Keratinocyte (primary cell): ENCODE results near the gene ADGRL3. TPM values are rescaled to one million over a fixed set of nuclear protein-coding genes. Genes with fewer than 3 reads are reported as not detected.

Source experiments
- DNase-seq: peaks from one replicate; pipeline ENCODE4 v3.0.0-alpha.2; 2011; ENCODE audit warnings: low read depth, missing footprints, low spot score
- FAIRE-seq: peaks from 2 replicates; lab custom pipeline; 2011; peaks lifted over from hg19 to GRCh38; lab: Jason Lieb, UNC
- H2AFZ ChIP-seq: 2 replicates; pipeline ENCODE4 v1.6.0; 2012; ENCODE audit warnings: low read length, control low read depth, inconsistent platforms; ENCODE audit not compliant: control insufficient read depth
- H3K27ac ChIP-seq: 2 replicates; pipeline ENCODE4 v1.5.1; 2011; ENCODE audit warnings: low read length; ENCODE audit not compliant: control insufficient read depth, insufficient read depth
- H3K27me3 ChIP-seq: 3 replicates; pipeline ENCODE4 v1.6.0; 2011; ENCODE audit warnings: low read length; ENCODE audit not compliant: control insufficient read depth, insufficient read depth; ENCODE audit errors: extremely low read depth
- H3K36me3 ChIP-seq, 2 experiments: 2 replicates in 1 of 2; 3 replicates in 1 of 2; pipeline ENCODE4 v1.5.1; 2011; ENCODE audit warnings: low read length in 2 of 2, mild to moderate bottlenecking in 1 of 2; ENCODE audit not compliant: control insufficient read depth in 2 of 2, insufficient read depth in 2 of 2; ENCODE audit errors: extremely low read depth in 1 of 2
- H3K4me1 ChIP-seq: 3 replicates; pipeline ENCODE4 v1.5.1; 2011; ENCODE audit warnings: low read length; ENCODE audit not compliant: control insufficient read depth, insufficient read depth; ENCODE audit errors: extremely low read depth
- H3K4me2 ChIP-seq: 3 replicates; pipeline ENCODE4 v1.6.0; 2011; ENCODE audit warnings: low read depth, low read length; ENCODE audit not compliant: control insufficient read depth, insufficient read depth; ENCODE audit errors: extremely low read depth
- H3K4me3 ChIP-seq, 3 experiments: fragments of 200-600 bp in 1 of 3; sonication (generic) in 1 of 3; 2 replicates in 2 of 3; 3 replicates in 1 of 3; pipeline ENCODE4 v1.5.1; 2011 to 2016; ENCODE audit warnings: low read length in 3 of 3, mild to moderate bottlenecking in 3 of 3, control low read depth in 2 of 3, inconsistent platforms in 1 of 3, low read depth in 1 of 3, mixed read lengths in 1 of 3, mixed run types in 1 of 3, moderate library complexity in 1 of 3; ENCODE audit not compliant: control insufficient read depth in 2 of 3, insufficient read depth in 2 of 3; ENCODE audit errors: extremely low read depth in 1 of 3
- H3K79me2 ChIP-seq: 2 replicates; pipeline ENCODE4 v1.6.0; 2012; ENCODE audit warnings: low read length; ENCODE audit not compliant: control insufficient read depth, insufficient read depth
- H3K9ac ChIP-seq: 3 replicates; pipeline ENCODE4 v1.6.0; 2011; ENCODE audit warnings: low read length; ENCODE audit not compliant: control insufficient read depth, insufficient read depth; ENCODE audit errors: extremely low read depth
- H3K9me1 ChIP-seq: 3 replicates; pipeline ENCODE4 v1.6.0; 2011; ENCODE audit warnings: low read length; ENCODE audit not compliant: control insufficient read depth, insufficient read depth; ENCODE audit errors: extremely low read depth
- H3K9me3 ChIP-seq: 2 replicates; pipeline ENCODE4 v1.5.1; 2012; ENCODE audit warnings: low read depth, low read length; ENCODE audit not compliant: control insufficient read depth
- H4K20me1 ChIP-seq: 3 replicates; pipeline ENCODE4 v1.6.0; 2011; ENCODE audit warnings: low read length; ENCODE audit not compliant: control insufficient read depth, insufficient read depth; ENCODE audit errors: extremely low read depth
- CTCF ChIP-seq, 3 experiments: IDR thresholded peaks in 1 of 3; conservative IDR thresholded peaks in 1 of 3; optimal IDR thresholded peaks in 1 of 3; 2 replicates in 2 of 3; 3 replicates in 1 of 3; pipeline versions ENCODE3 to v1.5.1; 2011; ENCODE audit warnings: low read length in 3 of 3, mild to moderate bottlenecking in 3 of 3, moderate library complexity in 2 of 3, control low read depth in 1 of 3, inconsistent platforms in 1 of 3; ENCODE audit not compliant: insufficient read depth in 2 of 3; ENCODE audit errors: extremely low read depth in 1 of 3
- EZH2 ChIP-seq: IDR thresholded peaks from one replicate; pipeline ENCODE4 v1.6.1; 2012; ENCODE audit warnings: inconsistent platforms, mild to moderate bottlenecking, low read length, moderate library complexity
- dilution Hi-C: fragments of 300-500 bp; cut with MboI; formaldehyde crosslinking; loops from one replicate; pipeline ENCODE4 v1.7.0; 2020; ENCODE audit warnings: low sequenced_read_pairs; ENCODE audit not compliant: extremely low pct_ligation_motif_present
- polyA plus RNA-seq, 5 experiments: library from polyadenylated mRNA; depleted of rRNA in 3 of 5; stranded (reverse) in 3 of 5; stranded (forward) in 1 of 5; unstranded in 1 of 5; fragments of >200 nt; gene quantifications; 1 replicate in 1 of 5; 2 replicates in 3 of 5; 3 replicates in 1 of 5; pipeline versions ENCODE4 v1.2.1 to v1.2.3, GENCODE V29; 2011 to 2012; ENCODE audit warnings: missing spikeins in 2 of 5, low read depth in 1 of 5, low replicate concordance in 1 of 5

ADGRL3 gene
- polyA plus RNA-seq, 1 donor (not counting 4 experiments of a cell fraction or from before 2014, with no cell fraction given) = 0.18 TPM

GRCh38 chr4:61443813-61444510, 243.8 kb downstream of the ADGRL3 start:
- Histone ChIP-seq H3K27me3 (no peaks in the 10 kb centered on the region), H2AFZ (peak overlapping the region; percentile 67), H3K9me3 (no peaks in the 10 kb centered on the region), H3K4me3 (peak overlapping the region in 2 of 3 experiments; percentile 15 to 56), H3K27ac (peak overlapping the region; percentile 60), H3K79me2 (no peaks in the 10 kb centered on the region), H3K9ac (peak overlapping the region; percentile 18), H3K9me1 (no peaks in the 10 kb centered on the region), H3K36me3 (no peaks in the 10 kb centered on the region), H3K4me1 (peaks cover 23% of the 10 kb centered on the region), H4K20me1 (no peaks in the 10 kb centered on the region), H3K4me2 (peak overlapping the region; percentile 74)
- TF ChIP-seq CTCF (optimal IDR thresholded peaks at IDR 0.05 in 1 of 3, IDR thresholded peaks at IDR 0.05 in 1 of 3, conservative IDR thresholded peaks at IDR 0.05 in 1 of 3; ENCODE audit: extremely low read depth in 1 of 3, insufficient read depth in 2 of 3, low read length in 3 of 3) = no peak
- TF ChIP-seq EZH2 = no peak
- dilution Hi-C loops = no loop called here
- DNase-seq = no peak
- peak; percentile 82 for FAIRE-seq

GRCh38 chr4:61445374-61446063, 245.4 kb downstream of the ADGRL3 start:
- no peaks in the 10 kb centered on the region for H3K9me3 ChIP-seq
- peaks cover 23% of the 10 kb centered on the region for H3K4me1 ChIP-seq
- H3K9me1 ChIP-seq = no peaks in the 10 kb centered on the region
- no peak for DNase-seq
- no peak overlapping the region for H3K4me3 ChIP-seq
- H3K27me3 ChIP-seq = no peaks in the 10 kb centered on the region
- no peak overlapping the region for H3K4me2 ChIP-seq
- TF ChIP-seq EZH2 (no peak), CTCF (optimal IDR thresholded peaks at IDR 0.05 in 1 of 3, IDR thresholded peaks at IDR 0.05 in 1 of 3, conservative IDR thresholded peaks at IDR 0.05 in 1 of 3; ENCODE audit: extremely low read depth in 1 of 3, insufficient read depth in 2 of 3, low read length in 3 of 3) (no peak)
- no peaks in the 10 kb centered on the region for H3K36me3 ChIP-seq
- dilution Hi-C loops = no loop called here
- no peak for FAIRE-seq
- no peak overlapping the region for H3K9ac ChIP-seq
- no peak overlapping the region for H2AFZ ChIP-seq
- H3K79me2 ChIP-seq = no peaks in the 10 kb centered on the region
- no peak overlapping the region for H3K27ac ChIP-seq
- no peaks in the 10 kb centered on the region for H4K20me1 ChIP-seq
